HEK293T (cell line): Measurements from ENCODE around the gene ANK3.

Experiments
- CTCF ChIA-PET: fragments of 350-600 bp; formaldehyde crosslinking; extraction: SDS; loops from one replicate; lab custom pipeline; 2021; ENCODE audit warnings: antibody characterized with exemption, inconsistent platforms; lab: Yijun Ruan, JAX
- POLR2A ChIA-PET: fragments of 350-600 bp; formaldehyde crosslinking; extraction: SDS; loops from one replicate; lab custom pipeline; 2020; ENCODE audit warnings: antibody characterized with exemption, inconsistent platforms; lab: Yijun Ruan, JAX
- DNase-seq: peaks from one replicate; pipeline ENCODE4 v3.0.0; 2012; ENCODE audit warnings: mixed read lengths; ENCODE audit errors: extremely low spot score
- ARNT ChIP-seq: fragments of 450-650 bp; IDR thresholded peaks from 2 replicates; pipeline ENCODE4 v1.6.1; 2017; ENCODE audit warnings: mild to moderate bottlenecking
- BHLHE40 ChIP-seq: fragments of 450-650 bp; IDR thresholded peaks from 2 replicates; pipeline ENCODE4 v1.6.1; 2016; ENCODE audit warnings: mild to moderate bottlenecking, moderate library complexity, borderline replicate concordance
- CTBP1 ChIP-seq: fragments of 450-650 bp; IDR thresholded peaks from 2 replicates; pipeline ENCODE4 v1.6.1; 2016; ENCODE audit warnings: borderline replicate concordance
- ELF4 ChIP-seq: fragments of 450-650 bp; IDR thresholded peaks from 2 replicates; pipeline ENCODE4 v1.6.1; 2017; ENCODE audit warnings: antibody characterized with exemption
- FOXA1 ChIP-seq: fragments of 450-650 bp; IDR thresholded peaks from 2 replicates; pipeline ENCODE4 v1.6.1; 2016; ENCODE audit warnings: mild to moderate bottlenecking
- FOXK2 ChIP-seq: fragments of 450-650 bp; IDR thresholded peaks from 2 replicates; pipeline ENCODE4 v1.6.1; 2016; ENCODE audit warnings: mild to moderate bottlenecking
- FOXM1 ChIP-seq: fragments of 450-650 bp; IDR thresholded peaks from 2 replicates; pipeline ENCODE4 v1.6.1; 2017; ENCODE audit warnings: mild to moderate bottlenecking, borderline replicate concordance
- HDGF ChIP-seq: fragments of 450-650 bp; IDR thresholded peaks from 2 replicates; pipeline ENCODE4 v1.6.1; 2017; ENCODE audit warnings: antibody characterized with exemption, borderline replicate concordance
- L3MBTL2 ChIP-seq: fragments of 450-650 bp; conservative IDR thresholded peaks from 2 replicates; pipeline ENCODE4 v1.6.1; 2016; ENCODE audit warnings: mild to moderate bottlenecking
- LEF1 ChIP-seq: fragments of 450-650 bp; IDR thresholded peaks from 2 replicates; pipeline ENCODE4 v1.6.1; 2017; ENCODE audit warnings: mild to moderate bottlenecking, borderline replicate concordance
- NFRKB ChIP-seq: fragments of 450-650 bp; IDR thresholded peaks from 2 replicates; pipeline ENCODE4 v1.6.1; 2016; ENCODE audit warnings: mild to moderate bottlenecking, moderate library complexity
- PKNOX1 ChIP-seq: fragments of 450-650 bp; IDR thresholded peaks from 2 replicates; pipeline ENCODE4 v1.6.1; 2016
- SP1 ChIP-seq: fragments of 450-650 bp; IDR thresholded peaks from 2 replicates; pipeline ENCODE4 v1.6.1; 2017
- SUZ12 ChIP-seq: fragments of 450-650 bp; IDR thresholded peaks from 2 replicates; pipeline ENCODE4 v1.6.1; 2016; ENCODE audit warnings: mild to moderate bottlenecking
- TARDBP ChIP-seq: fragments of 450-650 bp; IDR thresholded peaks from 2 replicates; pipeline ENCODE4 v1.6.1; 2016
- ZNF384 ChIP-seq: fragments of 450-650 bp; IDR thresholded peaks from 2 replicates; pipeline ENCODE4 v1.6.1; 2016

Gene ANK3

GRCh38 chr10:60414111-60414510 is 24.4 kb upstream of the ANK3 start:
- ChIA-PET CTCF (interaction anchor here (0.7 kb wide), 1 partner anchor 102 kb away, joined by 3 read pairs; no protein-coding TSS in a partner anchor), POLR2A (no interaction called here)
- TF ChIP-seq TARDBP: no peak
- TF ChIP-seq ZNF384: no peak
- TF ChIP-seq CTBP1: no peak
- no peak for TF ChIP-seq SUZ12
- TF ChIP-seq FOXA1: no peak
- no peak for TF ChIP-seq BHLHE40
- TF ChIP-seq HDGF: no peak
- TF ChIP-seq ARNT: no peak
- no peak for DNase-seq

- CTCF ChIA-PET: interaction anchor here (0.6 kb wide), 1 partner anchor 13 kb away, joined by 3 read pairs; no protein-coding TSS in a partner anchor
Observed at GRCh38 chr10:60413306-60414012, 23.8 kb upstream of the ANK3 start.

GRCh38 chr10:60410970-60411369 is 21.3 kb upstream of the ANK3 start:
- CTCF ChIA-PET: no interaction called here
- TF ChIP-seq FOXK2: no peak
- TF ChIP-seq L3MBTL2: no peak
- TF ChIP-seq BHLHE40: no peak
- no peak for TF ChIP-seq SP1
- no peak for TF ChIP-seq FOXA1
- TF ChIP-seq HDGF: no peak
- no peak for TF ChIP-seq CTBP1
- no peak for TF ChIP-seq NFRKB
- TF ChIP-seq ZNF384: no peak
- no peak for TF ChIP-seq SUZ12
- no peak for TF ChIP-seq ELF4
- DNase-seq: no peak
- POLR2A ChIA-PET: no interaction called here

More at GRCh38 chr10:60413306-60414012, 23.8 kb upstream of the ANK3 start:
- TF ChIP-seq L3MBTL2: no peak
- no peak for TF ChIP-seq ARNT
- DNase-seq: no peak
- POLR2A ChIA-PET: no interaction called here

GRCh38 chr10:60409202-60409601 is 19.5 kb upstream of the ANK3 start:
- POLR2A ChIA-PET: no interaction called here
- no peak for TF ChIP-seq FOXM1
- no peak for TF ChIP-seq ARNT
- no peak for TF ChIP-seq BHLHE40
- no peak for TF ChIP-seq CTBP1
- TF ChIP-seq L3MBTL2: no peak
- TF ChIP-seq SP1: no peak
- no peak for TF ChIP-seq ZNF384
- TF ChIP-seq TARDBP: no peak
- no peak for TF ChIP-seq HDGF
- TF ChIP-seq FOXK2: no peak
- TF ChIP-seq PKNOX1: no peak
- TF ChIP-seq SUZ12: no peak
- TF ChIP-seq LEF1: no peak
- TF ChIP-seq ELF4: no peak
- no peak for TF ChIP-seq NFRKB
- TF ChIP-seq FOXA1: no peak
- CTCF ChIA-PET: interaction anchor here (0.5 to 0.9 kb wide), 2 partner anchors 10 to 209 kb away, joined by 3 to 4 read pairs; no protein-coding TSS in a partner anchor
- no peak for DNase-seq

GRCh38 chr10:60406182-60406581 is 16.5 kb upstream of the ANK3 start:
- TF ChIP-seq PKNOX1 (no peak), ARNT (no peak), HDGF (no peak), FOXM1 (no peak), ELF4 (no peak), SP1 (no peak), FOXK2 (no peak), NFRKB (no peak), L3MBTL2 (no peak), FOXA1 (no peak), BHLHE40 (no peak), SUZ12 (no peak), TARDBP (no peak), ZNF384 (no peak), CTBP1 (no peak), LEF1 (no peak)
- POLR2A ChIA-PET: no interaction called here
- CTCF ChIA-PET: no interaction called here
- no peak for DNase-seq

GRCh38 chr10:60405172-60405571 is 15.5 kb upstream of the ANK3 start:
- TF ChIP-seq ELF4: no peak
- no peak for TF ChIP-seq ZNF384
- TF ChIP-seq SP1: no peak
- TF ChIP-seq TARDBP: no peak
- TF ChIP-seq CTBP1: no peak
- no peak for TF ChIP-seq ARNT
- TF ChIP-seq L3MBTL2: no peak
- TF ChIP-seq SUZ12: no peak
- TF ChIP-seq FOXM1: no peak
- CTCF ChIA-PET: no interaction called here
- DNase-seq: no peak
- POLR2A ChIA-PET: no interaction called here
